ENCODE measurements around the gene CCL7.

The CCL7 gene

GRCh38 chr17:34291721-34292348, 21.8 kb downstream of the CCL7 start:
- no peak for DNase-seq

DNA sequence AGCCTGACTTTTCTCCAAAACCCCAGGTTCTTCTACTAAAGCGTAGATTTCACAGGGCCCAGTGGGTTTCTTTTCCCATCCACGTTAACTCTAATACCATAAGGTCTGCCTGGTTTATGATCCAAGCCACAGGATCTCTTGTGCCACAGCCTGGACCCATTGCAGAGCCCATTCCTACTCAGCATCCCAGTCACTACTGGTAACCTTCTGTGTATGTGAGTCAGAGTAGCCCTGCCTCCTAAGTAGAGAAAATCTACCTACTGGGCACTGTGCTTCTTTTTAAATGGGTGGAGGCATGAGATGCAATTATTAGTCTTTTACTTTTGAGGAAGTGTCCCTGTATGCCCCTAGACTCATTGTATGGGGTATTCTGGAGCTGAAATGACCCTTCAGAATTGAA, 29.0 kb downstream of the CCL7 start:
- no peak for DNase-seq

DNA sequence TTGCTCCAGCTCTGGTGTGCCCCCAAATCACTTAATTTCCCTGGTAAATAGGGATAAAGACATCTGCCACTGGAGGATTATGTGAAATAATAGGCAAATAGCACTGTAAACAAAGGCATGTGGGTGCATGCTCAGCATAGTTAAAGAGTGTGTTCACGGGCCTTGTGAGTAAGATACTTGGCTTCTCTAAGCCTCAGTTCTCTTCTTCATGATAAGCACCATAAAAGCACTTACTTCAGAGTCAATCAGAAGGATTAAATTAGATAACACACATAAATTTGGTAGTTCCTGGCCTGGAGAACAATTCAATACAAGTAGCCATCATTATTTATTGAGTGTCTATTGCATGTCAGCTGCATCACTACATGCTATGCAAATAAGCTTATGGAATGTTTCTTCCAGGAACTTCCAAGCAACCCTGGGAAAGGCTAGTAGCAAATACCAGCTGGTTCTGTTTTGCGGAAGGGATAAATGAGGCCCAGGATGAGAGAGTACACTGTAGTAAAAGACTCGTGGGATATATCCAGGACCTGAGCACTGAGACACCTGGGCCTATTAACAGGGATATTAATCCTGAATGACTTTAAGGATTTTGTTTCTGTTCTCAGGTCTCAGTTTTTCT, 30.0 kb downstream of the CCL7 start:
- DNase-seq, result no peak

DNA sequence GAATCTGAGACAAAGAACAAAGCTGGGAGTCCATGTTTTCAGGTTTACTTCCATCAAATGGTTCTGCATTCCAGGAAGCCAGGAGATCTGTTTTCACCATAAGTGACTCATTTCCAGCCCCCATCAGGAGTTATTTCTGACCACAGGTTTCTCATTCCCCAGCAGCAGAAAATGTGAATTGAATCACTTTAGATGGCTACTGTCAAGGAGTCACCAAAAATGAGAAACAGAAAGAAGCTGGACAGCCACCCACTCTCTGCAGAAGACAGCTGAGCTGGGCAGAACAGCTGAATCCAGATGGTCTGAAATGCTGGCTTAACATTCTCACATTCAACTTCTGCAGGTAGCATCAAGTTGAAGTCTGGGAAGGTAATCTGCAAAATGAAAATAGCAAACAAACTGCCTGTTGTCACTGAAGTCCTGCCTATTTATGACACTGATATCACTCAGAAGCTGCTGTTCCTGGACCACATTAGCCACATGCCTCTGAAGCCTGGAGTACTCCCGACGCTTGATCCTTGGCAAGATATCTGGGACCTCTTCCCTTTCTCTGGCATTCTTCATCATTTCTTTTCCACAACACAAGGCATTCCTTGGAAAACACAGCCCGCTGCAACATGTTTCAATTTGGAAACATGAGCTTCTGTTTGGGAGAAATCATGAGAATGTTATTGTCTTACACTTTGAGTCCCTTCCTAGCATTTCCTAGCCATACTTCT, 30.8 kb downstream of the CCL7 start:
- no peak for DNase-seq

DNA sequence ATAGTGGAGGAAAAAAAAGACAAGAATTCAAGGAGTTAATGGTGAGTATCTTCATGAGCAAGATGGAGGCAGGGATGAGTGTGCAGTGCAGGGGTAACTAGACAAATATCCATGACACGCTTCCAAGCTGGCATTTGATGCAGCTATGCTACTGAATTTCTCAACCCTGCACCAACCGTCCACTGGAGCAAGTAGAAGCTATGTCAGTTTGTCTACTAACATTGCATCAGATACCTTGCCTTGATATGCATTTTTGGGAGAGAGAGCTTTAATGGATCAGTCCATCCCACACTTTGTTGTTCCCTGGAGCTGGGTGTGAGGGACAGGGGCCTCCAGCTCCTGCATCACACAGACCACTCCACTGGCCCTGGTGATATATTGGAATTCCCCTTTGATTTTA, 32.0 kb downstream of the CCL7 start:
- DNase-seq, result no peak

- no peak for DNase-seq
Observed at GRCh38 chr17:34302636-34303035, 32.6 kb downstream of the CCL7 start.

GRCh38 chr17:34303606-34304005, 33.6 kb downstream of the CCL7 start:
- DNase-seq, result no peak

DNA sequence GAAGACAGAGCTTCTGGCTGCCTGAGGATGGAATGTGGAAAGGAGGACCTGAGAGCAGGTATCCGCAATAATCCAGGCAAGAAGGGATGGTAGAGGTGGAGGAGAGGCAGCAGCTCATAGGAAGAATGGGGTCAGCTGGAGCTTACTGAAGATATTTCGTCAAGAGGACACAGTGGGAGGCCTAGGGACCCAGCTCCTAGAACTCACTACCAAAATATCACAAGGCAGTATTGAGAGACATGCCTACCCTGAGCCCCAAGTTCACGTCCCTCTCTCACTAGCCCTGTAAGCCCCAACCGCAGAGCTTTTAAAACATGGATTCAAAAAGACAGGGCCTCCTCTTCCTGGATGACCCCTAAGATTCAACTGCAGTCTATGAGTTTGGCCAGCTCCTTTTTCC, 35.0 kb downstream of the CCL7 start:
- DNase-seq, result no peak

DNA sequence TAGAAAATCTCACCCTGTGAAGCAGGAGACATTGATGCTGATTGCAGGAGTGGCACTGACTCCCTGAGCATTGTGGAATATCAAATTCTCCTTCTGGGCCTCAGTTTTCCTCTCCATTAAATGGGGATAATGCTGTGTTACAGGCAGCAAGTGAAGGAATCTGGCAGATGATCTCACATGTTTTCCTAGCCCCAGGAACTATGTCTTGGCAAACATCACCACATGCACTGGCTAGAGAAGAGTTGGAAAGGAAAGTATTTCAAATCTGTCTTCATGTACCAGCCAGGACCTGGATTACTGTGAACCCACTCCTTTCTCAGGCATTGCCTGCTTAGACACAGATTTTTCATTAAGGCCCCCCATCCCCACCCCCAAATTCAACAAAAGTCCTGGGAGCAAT, 35.6 kb downstream of the CCL7 start:
- DNase-seq, result no peak

DNA sequence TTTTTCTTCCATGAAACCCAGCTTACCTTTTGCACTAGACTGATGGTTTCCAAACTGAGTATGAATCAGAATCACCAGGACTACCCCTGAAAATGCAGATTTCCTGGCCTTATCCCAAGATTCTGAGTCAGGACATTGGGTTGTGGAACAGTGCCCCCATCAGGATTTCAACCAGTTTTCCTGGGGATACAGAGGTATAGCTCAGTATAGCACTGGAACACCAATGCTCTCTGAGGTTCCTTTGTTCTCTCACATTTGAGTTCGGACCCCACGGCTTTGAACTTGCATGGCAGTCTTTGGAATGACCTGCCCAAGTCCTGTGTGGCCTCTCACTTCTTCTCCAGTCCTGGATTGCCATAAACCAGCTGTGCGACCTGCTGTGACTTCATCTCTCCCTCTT, 36.4 kb downstream of the CCL7 start:
- no peak for DNase-seq

DNA sequence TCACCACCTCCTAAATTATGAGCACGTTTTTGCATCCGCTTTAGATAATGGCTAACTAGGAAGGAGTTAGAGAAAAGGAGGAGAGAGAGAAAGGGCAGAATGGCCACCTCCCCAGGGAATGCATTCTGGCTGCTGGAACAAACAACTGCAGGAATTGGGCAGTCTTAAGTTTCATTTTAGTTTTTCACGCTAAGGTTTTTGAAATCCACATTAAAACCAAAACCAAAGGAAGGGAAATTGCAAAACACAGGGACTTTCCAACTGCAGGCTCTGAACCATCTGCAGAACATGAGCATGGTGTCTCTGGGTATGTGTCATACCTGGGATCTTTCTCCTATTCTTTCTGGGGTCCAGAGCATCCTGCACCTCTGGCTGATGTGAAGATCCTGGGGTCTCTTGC, 37.1 kb downstream of the CCL7 start:
- no peak for DNase-seq

- DNase-seq, result no peak
Observed at GRCh38 chr17:34308371-34308770, 38.4 kb downstream of the CCL7 start.

DNA sequence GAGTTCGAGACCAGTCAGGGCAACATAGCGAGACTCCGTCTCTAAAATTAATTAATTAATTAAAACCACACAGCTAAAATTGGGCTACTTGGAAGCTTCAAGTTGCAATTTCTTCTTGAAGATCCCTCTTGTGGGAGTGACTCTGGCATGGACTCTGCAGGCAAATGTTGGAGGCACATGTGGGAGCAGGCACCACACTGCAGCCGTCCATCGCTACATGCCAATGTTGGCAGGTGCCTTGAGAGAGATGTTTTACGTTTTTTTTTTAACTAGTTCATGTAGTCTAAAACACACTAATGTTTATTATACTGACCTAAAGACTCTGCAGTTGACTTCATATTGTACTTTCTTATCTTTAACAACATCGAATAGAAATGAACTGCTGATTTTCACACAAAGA, 41.3 kb downstream of the CCL7 start:
- DNase-seq, result no peak

DNA sequence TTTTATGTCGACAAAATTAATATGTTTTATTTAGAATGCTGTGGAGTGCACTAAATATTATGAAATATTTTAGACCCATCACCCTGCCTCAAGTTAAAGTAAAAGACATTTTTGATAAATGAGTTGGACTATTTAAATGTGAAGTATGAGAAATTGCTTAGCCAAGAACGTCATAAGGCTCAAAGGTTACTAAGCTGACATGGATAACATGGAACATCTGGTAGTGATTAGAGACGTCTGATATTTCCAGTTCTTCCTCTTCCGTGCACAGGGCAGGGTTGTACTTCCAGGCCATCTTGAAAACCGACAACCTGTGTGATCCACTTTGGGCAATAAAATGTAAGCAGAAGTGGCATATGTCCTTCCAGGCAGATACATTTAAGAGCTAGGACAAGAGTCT, 42.1 kb downstream of the CCL7 start:
- DNase-seq, result no peak

GRCh38 chr17:34313164-34313563, 43.1 kb downstream of the CCL7 start:
- DNase-seq, result no peak

DNA sequence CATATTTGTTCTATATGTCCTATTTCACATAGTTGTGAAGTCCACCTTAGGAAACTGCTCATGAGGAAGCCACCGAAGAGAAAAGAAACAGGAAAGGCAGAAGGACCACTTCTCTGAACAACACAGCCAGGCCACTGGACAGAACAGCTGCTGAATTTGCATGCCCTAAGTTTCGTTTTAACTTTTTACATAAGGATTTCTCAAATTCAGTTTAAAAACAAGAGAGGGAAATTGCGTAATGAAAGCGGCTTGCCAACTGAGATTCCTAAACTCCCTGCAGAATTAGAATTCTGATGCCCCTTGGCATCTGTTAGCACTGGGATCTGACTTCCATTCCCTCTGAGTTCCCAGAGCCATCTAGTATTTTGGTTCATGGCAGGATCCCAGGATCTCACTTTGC, 44.3 kb downstream of the CCL7 start:
- DNase-seq, result no peak

- DNase-seq, result no peak
Observed at GRCh38 chr17:34318474-34318873, 48.5 kb downstream of the CCL7 start.

DNA sequence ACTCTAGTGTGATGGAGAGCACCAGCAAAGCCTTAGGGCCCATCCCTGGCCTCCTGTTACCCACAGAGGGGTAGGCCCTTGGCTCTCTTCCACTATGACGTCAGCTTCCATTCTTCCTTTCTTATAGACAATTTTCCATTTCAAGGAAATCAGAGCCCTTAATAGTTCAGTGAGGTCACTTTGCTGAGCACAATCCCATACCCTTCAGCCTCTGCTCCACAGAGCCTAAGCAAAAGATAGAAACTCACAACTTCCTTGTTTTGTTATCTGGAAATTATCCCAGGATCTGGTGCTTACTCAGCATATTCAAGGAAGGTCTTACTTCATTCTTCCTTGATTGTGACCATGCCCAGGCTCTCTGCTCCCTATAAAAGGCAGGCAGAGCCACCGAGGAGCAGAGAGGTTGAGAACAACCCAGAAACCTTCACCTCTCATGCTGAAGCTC, 49.0 kb downstream of the CCL7 start, which contains the start of gene CCL8:
CCL8 (plus strand) TSS at position 397 of the 445 bp plus-strand sequence. CDS start 67 bp downstream, outside the sequence.
- no peak for DNase-seq
